GM03348 (cell line): ENCODE data around the gene RBP3.

Experiments
- DNase-seq: peaks from one replicate; pipeline ENCODE4 v3.0.0; 2012; ENCODE audit warnings: low spot score

RBP3 gene

GRCh38 chr10:47336387-47337134 lies 11.6 kb upstream of the RBP3 start:
- no peak for DNase-seq

DNA sequence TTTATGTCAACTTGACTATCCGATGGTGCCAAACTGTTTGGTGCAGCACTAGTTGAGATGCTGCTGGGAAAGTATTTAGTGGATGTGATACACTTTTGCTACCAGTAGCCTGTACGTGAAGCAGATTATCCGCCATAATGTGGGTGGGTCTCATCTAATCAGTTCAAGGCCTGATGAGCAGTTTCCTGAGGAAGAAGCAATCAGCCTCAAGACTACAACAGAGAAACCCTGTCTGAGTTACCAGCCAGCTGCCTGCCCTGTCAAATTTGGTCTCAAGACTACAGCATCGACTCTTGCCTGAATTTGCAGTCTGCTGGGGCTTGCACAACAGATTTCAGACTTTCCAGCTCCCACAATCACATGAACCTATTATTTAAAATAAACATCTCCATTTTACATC lies 10.9 kb upstream of the RBP3 start:
- no peak for DNase-seq

DNA sequence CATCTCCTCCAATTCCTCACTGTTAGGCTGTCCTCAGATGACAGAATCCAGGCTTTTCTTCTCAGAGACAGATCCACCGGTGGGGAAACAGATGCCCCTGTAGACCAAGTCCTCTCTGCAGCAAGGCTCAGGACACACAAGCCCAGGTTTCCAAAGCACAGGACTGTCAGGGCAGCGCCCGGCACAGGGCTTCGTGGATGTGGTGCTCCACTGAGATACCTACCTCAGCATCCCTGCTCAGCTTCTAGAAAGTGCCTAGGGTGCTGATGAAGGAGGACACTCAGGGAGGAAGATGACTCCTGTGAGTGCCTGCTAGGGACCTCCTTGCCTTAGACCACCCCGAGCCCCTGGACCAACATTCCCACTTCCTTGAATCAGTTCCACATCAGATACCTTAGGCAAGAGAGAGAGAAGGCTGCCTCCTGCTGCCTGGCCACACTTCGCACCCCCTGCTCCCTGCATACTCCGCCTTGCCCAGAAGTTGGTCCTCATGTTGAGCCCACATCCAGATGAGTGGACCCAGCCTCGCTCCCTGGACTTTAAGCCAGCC lies 8.9 kb upstream of the RBP3 start:
- DNase-seq = no peak

GRCh38 chr10:47339759-47340607 lies 8.2 kb upstream of the RBP3 start:
- no peak for DNase-seq

- peak; percentile 88 for DNase-seq
Measured at GRCh38 chr10:47340608-47341170, 7.5 kb upstream of the RBP3 start.

- no peak for DNase-seq
Measured at GRCh38 chr10:47344996-47345870, 2.9 kb upstream of the RBP3 start.

- DNase-seq = no peak
Measured at GRCh38 chr10:47346581-47347302, 1.4 kb upstream of the RBP3 start.

GRCh38 chr10:47347303-47347675 lies 874 bp upstream of the RBP3 start:
- DNase-seq = no peak

- DNase-seq = no peak
Measured at GRCh38 chr10:47348661-47349470, 703 bp downstream of the RBP3 start.

DNA sequence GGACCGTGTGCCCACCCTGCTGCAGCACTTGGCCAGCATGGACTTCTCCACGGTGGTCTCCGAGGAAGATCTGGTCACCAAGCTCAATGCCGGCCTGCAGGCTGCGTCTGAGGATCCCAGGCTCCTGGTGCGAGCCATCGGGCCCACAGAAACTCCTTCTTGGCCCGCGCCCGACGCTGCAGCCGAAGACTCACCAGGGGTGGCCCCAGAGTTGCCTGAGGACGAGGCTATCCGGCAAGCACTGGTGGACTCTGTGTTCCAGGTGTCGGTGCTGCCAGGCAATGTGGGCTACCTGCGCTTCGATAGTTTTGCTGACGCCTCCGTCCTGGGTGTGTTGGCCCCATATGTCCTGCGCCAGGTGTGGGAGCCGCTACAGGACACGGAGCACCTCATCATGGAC lies 1.4 kb downstream of the RBP3 start:
- no peak for DNase-seq

DNA sequence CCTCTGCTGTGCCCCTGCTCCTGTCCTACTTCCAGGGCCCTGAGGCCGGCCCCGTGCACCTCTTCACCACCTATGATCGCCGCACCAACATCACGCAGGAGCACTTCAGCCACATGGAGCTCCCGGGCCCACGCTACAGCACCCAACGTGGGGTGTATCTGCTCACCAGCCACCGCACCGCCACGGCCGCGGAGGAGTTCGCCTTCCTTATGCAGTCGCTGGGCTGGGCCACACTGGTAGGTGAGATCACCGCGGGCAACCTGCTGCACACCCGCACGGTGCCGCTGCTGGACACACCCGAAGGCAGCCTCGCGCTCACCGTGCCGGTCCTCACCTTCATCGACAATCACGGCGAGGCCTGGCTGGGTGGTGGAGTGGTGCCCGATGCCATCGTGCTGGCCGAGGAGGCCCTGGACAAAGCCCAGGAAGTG lies 1.8 kb downstream of the RBP3 start:
- no peak for DNase-seq

DNA sequence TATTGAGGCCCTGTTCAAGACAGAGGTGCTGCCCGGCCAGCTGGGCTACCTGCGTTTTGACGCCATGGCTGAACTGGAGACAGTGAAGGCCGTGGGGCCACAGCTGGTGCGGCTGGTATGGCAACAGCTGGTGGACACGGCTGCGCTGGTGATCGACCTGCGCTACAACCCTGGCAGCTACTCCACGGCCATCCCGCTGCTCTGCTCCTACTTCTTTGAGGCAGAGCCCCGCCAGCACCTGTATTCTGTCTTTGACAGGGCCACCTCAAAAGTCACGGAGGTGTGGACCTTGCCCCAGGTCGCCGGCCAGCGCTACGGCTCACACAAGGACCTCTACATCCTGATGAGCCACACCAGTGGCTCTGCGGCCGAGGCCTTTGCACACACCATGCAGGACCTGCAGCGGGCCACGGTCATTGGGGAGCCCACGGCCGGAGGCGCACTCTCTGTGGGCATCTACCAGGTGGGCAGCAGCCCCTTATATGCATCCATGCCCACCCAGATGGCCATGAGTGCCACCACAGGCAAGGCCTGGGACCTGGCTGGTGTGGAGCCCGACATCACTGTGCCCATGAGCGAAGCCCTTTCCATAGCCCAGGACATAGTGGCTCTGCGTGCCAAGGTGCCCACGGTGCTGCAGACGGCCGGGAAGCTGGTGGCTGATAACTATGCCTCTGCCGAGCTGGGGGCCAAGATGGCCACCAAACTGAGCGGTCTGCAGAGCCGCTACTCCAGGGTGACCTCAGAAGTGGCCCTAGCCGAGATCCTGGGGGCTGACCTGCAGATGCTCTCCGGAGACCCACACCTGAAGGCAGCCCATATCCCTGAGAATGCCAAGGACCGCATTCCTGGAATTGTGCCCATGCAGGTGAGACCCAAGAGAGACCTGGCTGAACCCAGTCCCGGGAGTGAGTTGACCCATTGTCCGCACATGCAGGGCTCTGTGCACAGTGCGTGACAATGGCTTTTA lies 2.8 kb downstream of the RBP3 start:
- no peak for DNase-seq

GRCh38 chr10:47351899-47352815 lies 4.0 kb downstream of the RBP3 start:
- DNase-seq = no peak

- DNase-seq = no peak
Measured at GRCh38 chr10:47353351-47353750, 5.2 kb downstream of the RBP3 start.

DNA sequence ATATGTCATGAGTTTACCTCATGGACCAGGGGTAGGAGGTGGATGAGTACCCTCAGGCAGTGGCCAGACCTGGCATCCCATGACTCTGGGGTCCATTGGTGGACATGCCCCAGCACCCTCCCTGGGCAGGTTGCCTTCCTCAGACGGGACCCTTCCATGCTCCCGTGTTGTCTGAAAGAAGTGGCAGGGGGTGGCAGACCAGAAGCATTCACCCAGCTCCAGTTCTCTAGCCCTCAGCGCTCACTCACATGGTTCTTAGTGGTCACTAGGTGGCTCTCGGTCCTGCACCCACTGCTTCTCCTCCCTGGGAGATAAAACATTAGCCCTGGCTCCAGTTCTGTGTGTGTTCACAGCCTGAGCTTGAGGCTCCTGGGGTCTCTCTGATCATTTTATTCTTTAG lies 6.0 kb downstream of the RBP3 start:
- no peak for DNase-seq

DNA sequence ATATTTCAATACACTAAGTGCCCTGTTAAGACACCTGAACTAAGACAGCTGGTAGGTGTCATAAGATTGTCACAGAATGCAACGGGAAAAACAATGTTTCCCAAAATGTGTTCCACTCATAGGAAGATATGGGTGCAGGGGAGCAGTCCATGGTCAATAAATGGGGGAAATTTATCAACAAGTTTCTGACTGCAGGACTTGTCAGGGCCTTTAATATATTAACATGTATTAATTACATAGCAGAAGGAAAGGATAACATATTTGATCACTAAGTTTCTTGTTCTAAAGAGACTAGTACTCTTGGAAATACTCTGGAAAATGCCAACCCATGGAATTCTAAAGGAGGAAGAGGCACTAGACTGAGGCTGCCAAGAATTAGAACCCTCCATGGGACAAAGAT lies 6.7 kb downstream of the RBP3 start:
- no peak for DNase-seq

GRCh38 chr10:47356708-47357107 lies 8.5 kb downstream of the RBP3 start:
- DNase-seq = no peak

DNA sequence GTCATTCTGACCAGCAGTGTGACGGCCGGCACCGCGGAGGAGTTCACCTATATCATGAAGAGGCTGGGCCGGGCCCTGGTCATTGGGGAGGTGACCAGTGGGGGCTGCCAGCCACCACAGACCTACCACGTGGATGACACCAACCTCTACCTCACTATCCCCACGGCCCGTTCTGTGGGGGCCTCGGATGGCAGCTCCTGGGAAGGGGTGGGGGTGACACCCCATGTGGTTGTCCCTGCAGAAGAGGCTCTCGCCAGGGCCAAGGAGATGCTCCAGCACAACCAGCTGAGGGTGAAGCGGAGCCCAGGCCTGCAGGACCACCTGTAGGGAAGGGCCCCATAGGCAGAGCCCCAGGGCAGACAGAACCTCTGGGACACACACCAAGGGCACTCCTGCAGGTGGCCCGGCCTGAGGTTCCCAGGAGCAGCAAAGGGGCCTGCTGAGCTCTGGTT lies 9.0 kb downstream of the RBP3 start:
- DNase-seq = no peak
